ENCODE results near the gene OTUD4.

OTUD4 gene

GRCh38 chr4:145168581-145169187 lies 11.7 kb downstream of the OTUD4 start:
- no peaks in the 10 kb centered on the region for H3K9me3 ChIP-seq
- peaks cover 8 to 38% (median 11%) of the 10 kb centered on the region in 3 donors for H3K36me3 ChIP-seq
- H3K4me1 ChIP-seq: no peaks in the 10 kb centered on the region
- no peak overlapping the region for H3K4me3 ChIP-seq
- intact Hi-C loops (cut with DNase I; ENCODE audit: low total_unique reads): no loop called here
- no peaks in the 10 kb centered on the region for H3K27me3 ChIP-seq
- TF ChIP-seq, protein P1, sequence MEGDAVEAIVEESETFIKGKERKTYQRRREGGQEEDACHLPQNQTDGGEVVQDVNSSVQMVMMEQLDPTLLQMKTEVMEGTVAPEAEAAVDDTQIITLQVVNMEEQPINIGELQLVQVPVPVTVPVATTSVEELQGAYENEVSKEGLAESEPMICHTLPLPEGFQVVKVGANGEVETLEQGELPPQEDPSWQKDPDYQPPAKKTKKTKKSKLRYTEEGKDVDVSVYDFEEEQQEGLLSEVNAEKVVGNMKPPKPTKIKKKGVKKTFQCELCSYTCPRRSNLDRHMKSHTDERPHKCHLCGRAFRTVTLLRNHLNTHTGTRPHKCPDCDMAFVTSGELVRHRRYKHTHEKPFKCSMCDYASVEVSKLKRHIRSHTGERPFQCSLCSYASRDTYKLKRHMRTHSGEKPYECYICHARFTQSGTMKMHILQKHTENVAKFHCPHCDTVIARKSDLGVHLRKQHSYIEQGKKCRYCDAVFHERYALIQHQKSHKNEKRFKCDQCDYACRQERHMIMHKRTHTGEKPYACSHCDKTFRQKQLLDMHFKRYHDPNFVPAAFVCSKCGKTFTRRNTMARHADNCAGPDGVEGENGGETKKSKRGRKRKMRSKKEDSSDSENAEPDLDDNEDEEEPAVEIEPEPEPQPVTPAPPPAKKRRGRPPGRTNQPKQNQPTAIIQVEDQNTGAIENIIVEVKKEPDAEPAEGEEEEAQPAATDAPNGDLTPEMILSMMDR (IDR thresholded peaks at IDR 0.05): no peak
- no peak for DNase-seq
- H3K27ac ChIP-seq: no peak overlapping the region

DNA sequence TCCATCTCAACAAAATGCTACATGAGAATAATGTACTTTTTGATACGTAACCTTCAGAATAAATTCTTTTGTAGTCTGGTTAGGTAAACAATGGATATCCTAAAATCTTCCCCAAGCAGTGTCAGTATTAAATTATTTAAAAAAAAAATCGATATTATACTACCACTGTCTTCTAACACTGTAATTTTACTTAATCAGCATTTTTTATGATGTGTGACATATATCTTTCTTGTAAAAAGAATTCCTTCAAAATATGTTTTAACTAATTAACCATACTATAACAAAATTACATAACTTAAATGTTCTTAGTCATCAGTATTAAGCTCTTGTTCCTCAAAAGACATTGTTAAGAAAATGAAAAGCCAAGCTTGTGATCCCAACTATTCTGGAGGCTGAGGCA lies 12.5 kb downstream of the OTUD4 start:
- Histone ChIP-seq H3K4me3 (no peak overlapping the region), H3K27ac (no peak overlapping the region), H3K36me3 (peaks cover 8 to 40% (median 19%) of the 10 kb centered on the region in 3 donors), H3K27me3 (no peaks in the 10 kb centered on the region), H3K4me1 (no peaks in the 10 kb centered on the region), H3K9me3 (no peaks in the 10 kb centered on the region)
- TF ChIP-seq, protein P1 (IDR thresholded peaks at IDR 0.05): no peak
- intact Hi-C loops (cut with DNase I; ENCODE audit: low total_unique reads): no loop called here
- no peak for DNase-seq

GRCh38 chr4:145161549-145161948 lies 18.8 kb downstream of the OTUD4 start:
- Histone ChIP-seq H3K4me3 (no peak overlapping the region), H3K27ac (no peak overlapping the region), H3K4me1 (no peaks in the 10 kb centered on the region), H3K9me3 (no peaks in the 10 kb centered on the region), H3K27me3 (no peaks in the 10 kb centered on the region), H3K36me3 (peaks cover 35 to 74% (median 39%) of the 10 kb centered on the region in 3 donors)
- intact Hi-C loops (cut with DNase I; ENCODE audit: low total_unique reads): no loop called here
- TF ChIP-seq, protein P1 (IDR thresholded peaks at IDR 0.05): no peak
- no peak for DNase-seq

- Histone ChIP-seq H3K36me3 (peaks cover 32 to 65% (median 36%) of the 10 kb centered on the region in 3 donors), H3K27me3 (no peaks in the 10 kb centered on the region), H3K27ac (no peak overlapping the region), H3K9me3 (no peaks in the 10 kb centered on the region), H3K4me1 (peaks cover 0 to 10% (median 2%) of the 10 kb centered on the region in 4 donors), H3K4me3 (no peak overlapping the region)
- TF ChIP-seq, protein P1 (IDR thresholded peaks at IDR 0.05): no peak
- intact Hi-C loops (cut with DNase I; ENCODE audit: low total_unique reads): no loop called here
- DNase-seq: no peak
Observed at GRCh38 chr4:145156986-145157385, 23.4 kb downstream of the OTUD4 start.

- intact Hi-C loops (cut with DNase I; ENCODE audit: low total_unique reads): no loop called here
- Histone ChIP-seq H3K36me3 (peaks cover 31 to 65% (median 34%) of the 10 kb centered on the region in 3 donors), H3K27me3 (no peaks in the 10 kb centered on the region), H3K4me3 (no peak overlapping the region), H3K27ac (no peak overlapping the region), H3K4me1 (peaks cover 0 to 10% (median 2%) of the 10 kb centered on the region in 4 donors), H3K9me3 (no peaks in the 10 kb centered on the region)
- TF ChIP-seq, protein P1 (IDR thresholded peaks at IDR 0.05): no peak
- DNase-seq: no peak
Observed at GRCh38 chr4:145155268-145155870, 25.0 kb downstream of the OTUD4 start.

Data from tibial artery (tissue), 4 donors.